ENCODE results near the gene FCHO2.

- TF ChIP-seq EZH2 (IDR thresholded peaks at IDR 0.05; ENCODE audit: insufficient read depth, poor library complexity, severe bottlenecking) (no peak), EZH2phosphoT487 (IDR thresholded peaks at IDR 0.05; ENCODE audit: insufficient read depth, low read depth) (no peak)
Observed at GRCh38 chr5:73030995-73031394, 75.2 kb downstream of the FCHO2 start.

Data from GM23248 (cell line).